DOHH2 (cell line): ENCODE results near the gene SERPINB13.

Experiments used
- H3F3A ChIP-seq: fragments of 200-600 bp; sonication (generic), shearing (Covaris generic); 2 replicates; pipeline ENCODE4 v1.6.0; 2016; ENCODE audit warnings: antibody characterized with exemption, mild to moderate bottlenecking; ENCODE audit not compliant: control insufficient read depth, insufficient read depth
- H3K27ac ChIP-seq: fragments of 200-600 bp; sonication (generic); 2 replicates; pipeline ENCODE4 v1.5.1; 2014; ENCODE audit warnings: low read depth, mild to moderate bottlenecking, low read length, moderate library complexity
- H3K27me3 ChIP-seq: fragments of 200-600 bp; sonication (generic); 2 replicates; pipeline ENCODE4 v1.6.1; 2014; ENCODE audit warnings: mild to moderate bottlenecking, low read length, mixed read lengths; ENCODE audit not compliant: control insufficient read depth
- H3K36me3 ChIP-seq: fragments of 200-600 bp; sonication (generic); 2 replicates; pipeline ENCODE4 v1.6.1; 2014; ENCODE audit warnings: mild to moderate bottlenecking, low read length, moderate library complexity, mixed read lengths; ENCODE audit not compliant: control insufficient read depth
- H3K4me1 ChIP-seq: fragments of 200-600 bp; sonication (generic); 2 replicates; pipeline ENCODE4 v1.6.1; 2014; ENCODE audit warnings: mild to moderate bottlenecking, low read length, mixed read lengths; ENCODE audit not compliant: control insufficient read depth
- H3K4me2 ChIP-seq: fragments of 200-600 bp; sonication (generic); 2 replicates; pipeline ENCODE4 v1.6.0; 2014; ENCODE audit warnings: mild to moderate bottlenecking, low read length, moderate library complexity
- H3K4me3 ChIP-seq: fragments of 200-600 bp; sonication (generic); 2 replicates; pipeline ENCODE4 v1.5.1; 2014; ENCODE audit warnings: mild to moderate bottlenecking, low read length, mixed read lengths
- H3K79me2 ChIP-seq: fragments of 200-600 bp; sonication (generic); 2 replicates; pipeline ENCODE4 v1.6.1; 2014; ENCODE audit warnings: mild to moderate bottlenecking, low read length, mixed read lengths; ENCODE audit not compliant: control insufficient read depth
- H3K9me2 ChIP-seq: fragments of 200-600 bp; sonication (generic); replicated peaks from 2 replicates; pipeline ENCODE4 v1.6.1; 2014; ENCODE audit warnings: mild to moderate bottlenecking, low read length, mixed read lengths; ENCODE audit not compliant: control insufficient read depth
- H3K9me3 ChIP-seq: fragments of 200-600 bp; sonication (generic); 2 replicates; pipeline ENCODE4 v1.6.1; 2014; ENCODE audit warnings: antibody characterized with exemption, low read length, mixed read lengths; ENCODE audit not compliant: control insufficient read depth, insufficient read depth
- H4K20me1 ChIP-seq: fragments of 200-600 bp; sonication (generic); 2 replicates; pipeline ENCODE4 v1.6.0; 2014; ENCODE audit warnings: low read depth, mild to moderate bottlenecking, antibody characterized with exemption, low read length, moderate library complexity; ENCODE audit not compliant: control insufficient read depth, insufficient read depth
- CTCF ChIP-seq: fragments of 200-600 bp; sonication (generic); IDR thresholded peaks from one replicate; pipeline ENCODE4 v1.5.1; 2014; ENCODE audit warnings: antibody characterized with exemption, mild to moderate bottlenecking, low read depth, low read length; ENCODE audit not compliant: poor library complexity, severe bottlenecking
- EZH2phosphoT487 ChIP-seq: fragments of 200-600 bp; sonication (generic); IDR thresholded peaks from 2 replicates; pipeline ENCODE4 v1.6.1; 2017; ENCODE audit warnings: borderline replicate concordance, mild to moderate bottlenecking, antibody characterized with exemption, low read length, moderate library complexity, mixed read lengths

Gene SERPINB13

DNA sequence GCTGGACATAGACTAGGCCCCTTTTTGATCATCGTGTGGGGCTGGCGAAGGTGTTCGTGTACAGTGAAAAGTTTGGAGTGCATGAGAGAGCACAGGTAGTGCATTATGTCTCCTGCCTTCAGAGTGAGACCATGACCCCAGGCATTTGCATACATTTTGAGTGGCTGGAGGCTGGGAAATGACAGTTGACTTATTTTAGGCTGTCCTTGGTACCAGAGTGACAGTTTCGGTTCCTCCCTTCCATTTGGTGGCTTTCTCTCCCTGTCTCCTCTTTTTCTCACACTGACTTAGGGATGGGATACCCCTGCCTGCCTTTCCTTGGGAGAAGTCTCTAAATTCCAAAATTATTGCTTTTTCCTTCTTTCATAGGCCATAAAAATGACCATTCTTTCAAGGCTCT, 24.9 kb upstream of the SERPINB13 start:
- H3K4me3 ChIP-seq, result no peak overlapping the region
- H3K79me2 ChIP-seq, result no peaks in the 10 kb centered on the region
- H3F3A ChIP-seq, result no peaks in the 10 kb centered on the region
- no peaks in the 10 kb centered on the region for H3K36me3 ChIP-seq
- no peak for TF ChIP-seq CTCF
- no peak for TF ChIP-seq EZH2phosphoT487
- H4K20me1 ChIP-seq, result no peaks in the 10 kb centered on the region
- peaks cover 11% of the 10 kb centered on the region for H3K4me1 ChIP-seq
- H3K27ac ChIP-seq, result no peak overlapping the region
- H3K9me3 ChIP-seq, result no peaks in the 10 kb centered on the region
- H3K27me3 ChIP-seq, result no peaks in the 10 kb centered on the region; the same call in 1 of the 2 replicates
- H3K9me2 ChIP-seq, result no peaks in the 10 kb centered on the region
- H3K4me2 ChIP-seq, result peak overlapping the region; percentile 23

GRCh38 chr18:63564021-63564420, 23.1 kb upstream of the SERPINB13 start:
- Histone ChIP-seq H3K4me3 (no peak overlapping the region), H4K20me1 (no peaks in the 10 kb centered on the region), H3K27me3 (no peaks in the 10 kb centered on the region; the same call in 1 of the 2 replicates), H3K9me3 (no peaks in the 10 kb centered on the region), H3K79me2 (no peaks in the 10 kb centered on the region), H3K36me3 (no peaks in the 10 kb centered on the region), H3F3A (no peaks in the 10 kb centered on the region), H3K4me1 (peaks cover 11% of the 10 kb centered on the region), H3K9me2 (no peaks in the 10 kb centered on the region), H3K4me2 (no peak overlapping the region), H3K27ac (no peak overlapping the region)
- TF ChIP-seq EZH2phosphoT487, result no peak
- no peak for TF ChIP-seq CTCF

GRCh38 chr18:63564561-63564960, 22.6 kb upstream of the SERPINB13 start:
- Histone ChIP-seq H3K27ac (no peak overlapping the region), H3F3A (no peaks in the 10 kb centered on the region), H3K4me3 (no peak overlapping the region), H3K27me3 (no peaks in the 10 kb centered on the region; the same call in 1 of the 2 replicates), H3K4me1 (peaks cover 11% of the 10 kb centered on the region), H4K20me1 (no peaks in the 10 kb centered on the region), H3K9me3 (no peaks in the 10 kb centered on the region), H3K4me2 (no peak overlapping the region), H3K9me2 (no peaks in the 10 kb centered on the region), H3K36me3 (no peaks in the 10 kb centered on the region), H3K79me2 (no peaks in the 10 kb centered on the region)
- TF ChIP-seq CTCF (no peak), EZH2phosphoT487 (no peak)
